GM23338 (cell line): ENCODE results near the gene RXRG. TPM values are rescaled to one million over a fixed set of nuclear protein-coding genes. Genes with fewer than 3 reads are reported as not detected.

Experiments used
- ATAC-seq: fragments of 200-7000 bp; cut with Tn5 transposase; 3 replicates; pipeline ENCODE4 v1.9.1; 2020
- DNase-seq: peaks from one replicate; pipeline ENCODE4 v3.0.0-alpha.2; 2015; ENCODE audit warnings: low spot score
- H2AFZ ChIP-seq: fragments of 200-600 bp; sonication (generic); 2 replicates; pipeline ENCODE4 v1.8.0; 2016; ENCODE audit warnings: antibody characterized with exemption, mild to moderate bottlenecking, moderate library complexity
- H3F3A ChIP-seq: fragments of 200-600 bp; sonication (generic); replicated peaks from 2 replicates; pipeline ENCODE4 v1.8.0; 2017; ENCODE audit warnings: antibody characterized with exemption, mixed run types, low read depth
- H3K27ac ChIP-seq: fragments of 200-600 bp; sonication (generic); 2 replicates; pipeline ENCODE4 v1.6.1; 2016; ENCODE audit warnings: low read depth
- H3K27me3 ChIP-seq: fragments of 200-600 bp; sonication (generic); 2 replicates; pipeline ENCODE4 v1.8.0; 2016; ENCODE audit warnings: mild to moderate bottlenecking, mixed run types, moderate library complexity; ENCODE audit not compliant: insufficient read depth
- H3K36me3 ChIP-seq: fragments of 200-600 bp; sonication (generic); 2 replicates; pipeline ENCODE4 v1.8.0; 2016; ENCODE audit warnings: mild to moderate bottlenecking; ENCODE audit not compliant: insufficient read depth
- H3K4me1 ChIP-seq: fragments of 200-600 bp; sonication (generic); 2 replicates; pipeline ENCODE4 v1.8.0; 2016; ENCODE audit warnings: mild to moderate bottlenecking, moderate library complexity; ENCODE audit not compliant: insufficient read depth
- H3K4me2 ChIP-seq: fragments of 200-600 bp; sonication (generic); 2 replicates; pipeline ENCODE4 v1.7.1; 2017; ENCODE audit warnings: mixed run types
- H3K4me3 ChIP-seq: fragments of 200-600 bp; sonication (generic); 2 replicates; pipeline ENCODE4 v1.6.1; 2016; ENCODE audit warnings: mixed run types
- H3K79me2 ChIP-seq: fragments of 200-600 bp; sonication (generic); replicated peaks from 2 replicates; pipeline ENCODE4 v1.8.0; 2017; ENCODE audit warnings: mild to moderate bottlenecking; ENCODE audit not compliant: insufficient read depth
- H3K9me2 ChIP-seq: fragments of 200-600 bp; sonication (generic); 2 replicates; pipeline ENCODE4 v1.8.0; 2017; ENCODE audit not compliant: insufficient read depth
- H4K20me1 ChIP-seq: fragments of 200-600 bp; sonication (generic); replicated peaks from 2 replicates; pipeline ENCODE4 v1.8.0; 2017; ENCODE audit warnings: mild to moderate bottlenecking; ENCODE audit not compliant: insufficient read depth
- H3K27ac Mint-ChIP-seq: 2 replicates; pipeline ENCODE4 v1.8.0; 2020; ENCODE audit warnings: inconsistent platforms, mild to moderate bottlenecking, moderate library complexity, mixed read lengths
- H3K27me3 Mint-ChIP-seq: 3 replicates; pipeline ENCODE4 v1.8.0; 2022; ENCODE audit warnings: low read depth, mild to moderate bottlenecking, moderate library complexity, mixed read lengths, inconsistent platforms; ENCODE audit not compliant: insufficient read depth, poor library complexity
- H3K36me3 Mint-ChIP-seq: 3 replicates; pipeline ENCODE4 v1.8.0; 2021; ENCODE audit warnings: low read depth, mild to moderate bottlenecking, inconsistent platforms, moderate library complexity, mixed read lengths
- H3K4me1 Mint-ChIP-seq: 3 replicates; pipeline ENCODE4 v1.8.0; 2020; ENCODE audit warnings: mild to moderate bottlenecking, inconsistent platforms, mixed read lengths
- H3K4me3 Mint-ChIP-seq: 3 replicates; pipeline ENCODE4 v1.8.0; 2021; ENCODE audit warnings: moderate library complexity, mild to moderate bottlenecking, inconsistent platforms, mixed read lengths
- H3K9me3 Mint-ChIP-seq: 3 replicates; pipeline ENCODE4 v1.8.0; 2020; ENCODE audit warnings: moderate library complexity, mild to moderate bottlenecking, inconsistent platforms, mixed read lengths
- CREB1 ChIP-seq: fragments of 250-450 bp; sonication (Bioruptor Pico); IDR thresholded peaks from 2 replicates; pipeline ENCODE4 v1.5.0; 2020; ENCODE audit warnings: low read depth, mild to moderate bottlenecking, moderate library complexity
- EZH2 ChIP-seq: fragments of 200-600 bp; sonication (generic); IDR thresholded peaks from one replicate; pipeline ENCODE4 v1.8.0; 2017; ENCODE audit warnings: antibody characterized with exemption, mild to moderate bottlenecking, low read depth; ENCODE audit not compliant: unreplicated experiment
- EZH2phosphoT487 ChIP-seq: fragments of 200-600 bp; sonication (generic); IDR thresholded peaks from one replicate; pipeline ENCODE4 v1.8.1; 2018; ENCODE audit warnings: antibody characterized with exemption; ENCODE audit not compliant: unreplicated experiment
- NANOG ChIP-seq: IDR thresholded peaks from 2 replicates; pipeline ENCODE4 v1.6.1; 2016; ENCODE audit warnings: antibody characterized with exemption, borderline replicate concordance
- POLR2AphosphoS5 ChIP-seq: IDR thresholded peaks from 2 replicates; pipeline ENCODE4 v1.6.1; 2016; ENCODE audit warnings: antibody characterized with exemption, low read depth
- STAT1 ChIP-seq: IDR thresholded peaks from one replicate; pipeline ENCODE4 v1.6.1; 2016; ENCODE audit warnings: antibody characterized with exemption; ENCODE audit not compliant: unreplicated experiment
- ZNF114 ChIP-seq: fragments of 250-450 bp; sonication (Bioruptor Pico); IDR thresholded peaks from 2 replicates; pipeline ENCODE4 v1.5.0; 2020; ENCODE audit warnings: mild to moderate bottlenecking, moderate library complexity
- ZNF331 ChIP-seq: fragments of 250-450 bp; sonication (Bioruptor Pico); IDR thresholded peaks from 2 replicates; pipeline ENCODE4 v1.5.0; 2020; ENCODE audit warnings: low read depth, mild to moderate bottlenecking, moderate library complexity
- polyA plus RNA-seq: library from polyadenylated mRNA; unstranded; fragments of >200 nt; fragmentation: Nextera tagmentation; extraction: Ambion mirVana; gene quantifications from 2 replicates; pipeline ENCODE4 v1.2.1, GENCODE V29; 2016
- total RNA-seq: library from RNA; depleted of rRNA; stranded (reverse); fragments of >200 nt; shearing (Covaris generic); gene quantifications from 2 replicates; pipeline ENCODE4 v1.2.3, GENCODE V29; 2014
- TF ChIP-seq, protein P1 (sequence below): IDR thresholded peaks from 2 replicates; pipeline ENCODE4 v1.6.1; 2016; ENCODE audit warnings: antibody characterized with exemption
- TF ChIP-seq, protein P2 (sequence below), 2 experiments: fragments of 200-600 bp in 1 of 2; sonication (generic) in 1 of 2; conservative IDR thresholded peaks; 2 replicates each; pipeline versions ENCODE4 v1.5.1 to v1.6.1; 2016 to 2017; ENCODE audit warnings: antibody characterized with exemption in 2 of 2, low read depth in 2 of 2, mild to moderate bottlenecking in 2 of 2, moderate library complexity in 1 of 2
- TF ChIP-seq, protein P3 (sequence below): fragments of 250-450 bp; sonication (Bioruptor Pico); IDR thresholded peaks from 2 replicates; pipeline ENCODE4 v1.5.0; 2020; ENCODE audit warnings: mild to moderate bottlenecking, moderate library complexity
- TF ChIP-seq, protein P4 (sequence below): IDR thresholded peaks from one replicate; pipeline ENCODE4 v1.6.1; 2018; ENCODE audit warnings: antibody characterized with exemption; ENCODE audit not compliant: unreplicated experiment

RXRG gene
- total and polyA plus RNA-seq, 2 experiments from 2014 or later = not detected

DNA sequence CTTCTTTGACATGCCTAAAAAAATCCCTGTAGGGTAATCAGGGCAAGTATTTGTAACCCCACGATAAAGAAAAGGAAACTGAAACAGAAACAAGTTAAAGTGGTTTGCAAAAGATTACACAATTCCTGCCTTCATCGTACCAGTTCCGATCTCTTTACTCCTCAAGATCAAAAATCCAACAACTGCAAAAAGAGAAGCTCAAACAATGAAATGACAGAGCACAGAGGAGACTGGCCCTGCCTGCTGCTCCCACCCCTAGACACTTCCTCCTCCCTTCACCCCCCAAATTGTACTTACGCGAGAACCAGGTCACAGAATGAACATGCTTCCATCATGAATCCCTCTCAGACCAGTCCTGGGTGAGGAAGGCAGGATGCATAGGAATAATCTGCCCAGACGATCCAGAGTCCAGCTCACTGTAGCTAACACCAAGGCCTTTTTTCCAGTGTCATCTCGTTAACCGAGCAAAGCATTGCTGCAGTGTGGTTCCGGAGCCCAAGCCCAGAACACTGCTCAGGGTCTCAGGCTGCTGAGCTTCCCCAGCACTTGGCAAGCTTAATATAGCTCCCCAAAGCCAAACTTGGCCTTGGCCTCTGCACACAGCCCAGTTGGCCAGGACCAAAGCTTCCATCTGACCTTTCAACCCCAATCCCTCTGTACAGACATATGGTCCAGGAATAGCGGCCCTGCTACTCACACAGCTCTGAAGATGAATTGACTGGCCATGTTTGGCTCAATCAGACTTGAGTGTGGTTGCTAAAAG lies 20.3 kb downstream of the RXRG start:
- Mint-ChIP-seq H3K36me3 (no peaks in the 10 kb centered on the region), H3K27me3 (peaks cover 2% of the 10 kb centered on the region), H3K4me1 (no peaks in the 10 kb centered on the region), H3K4me3 (no peak overlapping the region), H3K9me3 (no peaks in the 10 kb centered on the region), H3K27ac (no peak overlapping the region)
- Histone ChIP-seq H3K27me3 (no peaks in the 10 kb centered on the region), H3K4me1 (no peaks in the 10 kb centered on the region), H3K4me2 (no peak overlapping the region), H3K9me2 (no peaks in the 10 kb centered on the region), H3F3A (no peaks in the 10 kb centered on the region), H3K4me3 (no peak overlapping the region), H2AFZ (no peak overlapping the region), H3K27ac (no peak overlapping the region), H3K79me2 (no peaks in the 10 kb centered on the region), H4K20me1 (no peaks in the 10 kb centered on the region), H3K36me3 (no peaks in the 10 kb centered on the region)
- no peak for TF ChIP-seq NANOG
- TF ChIP-seq EZH2 = no peak
- no peak for TF ChIP-seq ZNF331 (CRISPR knock-in tag)
- TF ChIP-seq EZH2phosphoT487 = no peak
- TF ChIP-seq POLR2AphosphoS5 = no peak
- TF ChIP-seq ZNF114 (CRISPR knock-in tag) = no peak
- no peak for TF ChIP-seq CREB1
- TF ChIP-seq STAT1 = no peak
- TF ChIP-seq, protein P1, sequence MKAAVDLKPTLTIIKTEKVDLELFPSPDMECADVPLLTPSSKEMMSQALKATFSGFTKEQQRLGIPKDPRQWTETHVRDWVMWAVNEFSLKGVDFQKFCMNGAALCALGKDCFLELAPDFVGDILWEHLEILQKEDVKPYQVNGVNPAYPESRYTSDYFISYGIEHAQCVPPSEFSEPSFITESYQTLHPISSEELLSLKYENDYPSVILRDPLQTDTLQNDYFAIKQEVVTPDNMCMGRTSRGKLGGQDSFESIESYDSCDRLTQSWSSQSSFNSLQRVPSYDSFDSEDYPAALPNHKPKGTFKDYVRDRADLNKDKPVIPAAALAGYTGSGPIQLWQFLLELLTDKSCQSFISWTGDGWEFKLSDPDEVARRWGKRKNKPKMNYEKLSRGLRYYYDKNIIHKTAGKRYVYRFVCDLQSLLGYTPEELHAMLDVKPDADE = no peak
- TF ChIP-seq, protein P2, sequence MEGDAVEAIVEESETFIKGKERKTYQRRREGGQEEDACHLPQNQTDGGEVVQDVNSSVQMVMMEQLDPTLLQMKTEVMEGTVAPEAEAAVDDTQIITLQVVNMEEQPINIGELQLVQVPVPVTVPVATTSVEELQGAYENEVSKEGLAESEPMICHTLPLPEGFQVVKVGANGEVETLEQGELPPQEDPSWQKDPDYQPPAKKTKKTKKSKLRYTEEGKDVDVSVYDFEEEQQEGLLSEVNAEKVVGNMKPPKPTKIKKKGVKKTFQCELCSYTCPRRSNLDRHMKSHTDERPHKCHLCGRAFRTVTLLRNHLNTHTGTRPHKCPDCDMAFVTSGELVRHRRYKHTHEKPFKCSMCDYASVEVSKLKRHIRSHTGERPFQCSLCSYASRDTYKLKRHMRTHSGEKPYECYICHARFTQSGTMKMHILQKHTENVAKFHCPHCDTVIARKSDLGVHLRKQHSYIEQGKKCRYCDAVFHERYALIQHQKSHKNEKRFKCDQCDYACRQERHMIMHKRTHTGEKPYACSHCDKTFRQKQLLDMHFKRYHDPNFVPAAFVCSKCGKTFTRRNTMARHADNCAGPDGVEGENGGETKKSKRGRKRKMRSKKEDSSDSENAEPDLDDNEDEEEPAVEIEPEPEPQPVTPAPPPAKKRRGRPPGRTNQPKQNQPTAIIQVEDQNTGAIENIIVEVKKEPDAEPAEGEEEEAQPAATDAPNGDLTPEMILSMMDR (conservative IDR thresholded peaks at IDR 0.05; ENCODE audit: low read depth in 2 of 2) = no peak
- TF ChIP-seq, protein P3, sequence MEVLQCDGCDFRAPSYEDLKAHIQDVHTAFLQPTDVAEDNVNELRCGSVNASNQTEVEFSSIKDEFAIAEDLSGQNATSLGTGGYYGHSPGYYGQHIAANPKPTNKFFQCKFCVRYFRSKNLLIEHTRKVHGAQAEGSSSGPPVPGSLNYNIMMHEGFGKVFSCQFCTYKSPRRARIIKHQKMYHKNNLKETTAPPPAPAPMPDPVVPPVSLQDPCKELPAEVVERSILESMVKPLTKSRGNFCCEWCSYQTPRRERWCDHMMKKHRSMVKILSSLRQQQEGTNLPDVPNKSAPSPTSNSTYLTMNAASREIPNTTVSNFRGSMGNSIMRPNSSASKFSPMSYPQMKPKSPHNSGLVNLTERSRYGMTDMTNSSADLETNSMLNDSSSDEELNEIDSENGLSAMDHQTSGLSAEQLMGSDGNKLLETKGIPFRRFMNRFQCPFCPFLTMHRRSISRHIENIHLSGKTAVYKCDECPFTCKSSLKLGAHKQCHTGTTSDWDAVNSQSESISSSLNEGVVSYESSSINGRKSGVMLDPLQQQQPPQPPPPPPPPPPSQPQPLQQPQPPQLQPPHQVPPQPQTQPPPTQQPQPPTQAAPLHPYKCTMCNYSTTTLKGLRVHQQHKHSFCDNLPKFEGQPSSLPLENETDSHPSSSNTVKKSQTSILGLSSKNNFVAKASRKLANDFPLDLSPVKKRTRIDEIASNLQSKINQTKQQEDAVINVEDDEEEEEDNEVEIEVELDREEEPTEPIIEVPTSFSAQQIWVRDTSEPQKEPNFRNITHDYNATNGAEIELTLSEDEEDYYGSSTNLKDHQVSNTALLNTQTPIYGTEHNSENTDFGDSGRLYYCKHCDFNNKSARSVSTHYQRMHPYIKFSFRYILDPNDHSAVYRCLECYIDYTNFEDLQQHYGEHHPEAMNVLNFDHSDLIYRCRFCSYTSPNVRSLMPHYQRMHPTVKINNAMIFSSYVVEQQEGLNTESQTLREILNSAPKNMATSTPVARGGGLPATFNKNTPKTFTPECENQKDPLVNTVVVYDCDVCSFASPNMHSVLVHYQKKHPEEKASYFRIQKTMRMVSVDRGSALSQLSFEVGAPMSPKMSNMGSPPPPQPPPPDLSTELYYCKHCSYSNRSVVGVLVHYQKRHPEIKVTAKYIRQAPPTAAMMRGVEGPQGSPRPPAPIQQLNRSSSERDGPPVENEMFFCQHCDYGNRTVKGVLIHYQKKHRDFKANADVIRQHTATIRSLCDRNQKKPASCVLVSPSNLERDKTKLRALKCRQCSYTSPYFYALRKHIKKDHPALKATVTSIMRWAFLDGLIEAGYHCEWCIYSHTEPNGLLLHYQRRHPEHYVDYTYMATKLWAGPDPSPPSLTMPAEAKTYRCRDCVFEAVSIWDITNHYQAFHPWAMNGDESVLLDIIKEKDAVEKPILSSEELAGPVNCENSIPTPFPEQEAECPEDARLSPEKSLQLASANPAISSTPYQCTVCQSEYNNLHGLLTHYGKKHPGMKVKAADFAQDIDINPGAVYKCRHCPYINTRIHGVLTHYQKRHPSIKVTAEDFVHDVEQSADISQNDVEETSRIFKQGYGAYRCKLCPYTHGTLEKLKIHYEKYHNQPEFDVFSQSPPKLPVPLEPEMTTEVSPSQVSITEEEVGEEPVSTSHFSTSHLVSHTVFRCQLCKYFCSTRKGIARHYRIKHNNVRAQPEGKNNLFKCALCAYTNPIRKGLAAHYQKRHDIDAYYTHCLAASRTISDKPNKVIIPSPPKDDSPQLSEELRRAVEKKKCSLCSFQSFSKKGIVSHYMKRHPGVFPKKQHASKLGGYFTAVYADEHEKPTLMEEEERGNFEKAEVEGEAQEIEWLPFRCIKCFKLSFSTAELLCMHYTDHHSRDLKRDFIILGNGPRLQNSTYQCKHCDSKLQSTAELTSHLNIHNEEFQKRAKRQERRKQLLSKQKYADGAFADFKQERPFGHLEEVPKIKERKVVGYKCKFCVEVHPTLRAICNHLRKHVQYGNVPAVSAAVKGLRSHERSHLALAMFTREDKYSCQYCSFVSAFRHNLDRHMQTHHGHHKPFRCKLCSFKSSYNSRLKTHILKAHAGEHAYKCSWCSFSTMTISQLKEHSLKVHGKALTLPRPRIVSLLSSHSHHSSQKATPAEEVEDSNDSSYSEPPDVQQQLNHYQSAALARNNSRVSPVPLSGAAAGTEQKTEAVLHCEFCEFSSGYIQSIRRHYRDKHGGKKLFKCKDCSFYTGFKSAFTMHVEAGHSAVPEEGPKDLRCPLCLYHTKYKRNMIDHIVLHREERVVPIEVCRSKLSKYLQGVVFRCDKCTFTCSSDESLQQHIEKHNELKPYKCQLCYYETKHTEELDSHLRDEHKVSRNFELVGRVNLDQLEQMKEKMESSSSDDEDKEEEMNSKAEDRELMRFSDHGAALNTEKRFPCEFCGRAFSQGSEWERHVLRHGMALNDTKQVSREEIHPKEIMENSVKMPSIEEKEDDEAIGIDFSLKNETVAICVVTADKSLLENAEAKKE (CRISPR knock-in tag) = no peak
- TF ChIP-seq, protein P4, sequence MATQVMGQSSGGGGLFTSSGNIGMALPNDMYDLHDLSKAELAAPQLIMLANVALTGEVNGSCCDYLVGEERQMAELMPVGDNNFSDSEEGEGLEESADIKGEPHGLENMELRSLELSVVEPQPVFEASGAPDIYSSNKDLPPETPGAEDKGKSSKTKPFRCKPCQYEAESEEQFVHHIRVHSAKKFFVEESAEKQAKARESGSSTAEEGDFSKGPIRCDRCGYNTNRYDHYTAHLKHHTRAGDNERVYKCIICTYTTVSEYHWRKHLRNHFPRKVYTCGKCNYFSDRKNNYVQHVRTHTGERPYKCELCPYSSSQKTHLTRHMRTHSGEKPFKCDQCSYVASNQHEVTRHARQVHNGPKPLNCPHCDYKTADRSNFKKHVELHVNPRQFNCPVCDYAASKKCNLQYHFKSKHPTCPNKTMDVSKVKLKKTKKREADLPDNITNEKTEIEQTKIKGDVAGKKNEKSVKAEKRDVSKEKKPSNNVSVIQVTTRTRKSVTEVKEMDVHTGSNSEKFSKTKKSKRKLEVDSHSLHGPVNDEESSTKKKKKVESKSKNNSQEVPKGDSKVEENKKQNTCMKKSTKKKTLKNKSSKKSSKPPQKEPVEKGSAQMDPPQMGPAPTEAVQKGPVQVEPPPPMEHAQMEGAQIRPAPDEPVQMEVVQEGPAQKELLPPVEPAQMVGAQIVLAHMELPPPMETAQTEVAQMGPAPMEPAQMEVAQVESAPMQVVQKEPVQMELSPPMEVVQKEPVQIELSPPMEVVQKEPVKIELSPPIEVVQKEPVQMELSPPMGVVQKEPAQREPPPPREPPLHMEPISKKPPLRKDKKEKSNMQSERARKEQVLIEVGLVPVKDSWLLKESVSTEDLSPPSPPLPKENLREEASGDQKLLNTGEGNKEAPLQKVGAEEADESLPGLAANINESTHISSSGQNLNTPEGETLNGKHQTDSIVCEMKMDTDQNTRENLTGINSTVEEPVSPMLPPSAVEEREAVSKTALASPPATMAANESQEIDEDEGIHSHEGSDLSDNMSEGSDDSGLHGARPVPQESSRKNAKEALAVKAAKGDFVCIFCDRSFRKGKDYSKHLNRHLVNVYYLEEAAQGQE = no peak
- ATAC-seq = no peak
- DNase-seq = no peak
